ENCODE results near the gene PTGER1. TPM values are rescaled to one million over a fixed set of nuclear protein-coding genes. Genes with fewer than 3 reads are reported as not detected.
A peak's percentile ranks its signal among the peaks of the same experiment; 100 is the strongest.
"Not testable (repeated sequence)": the region's sequence is repeated elsewhere in the genome, so short reads cannot be mapped to it uniquely, and the experiment has no call there.

The PTGER1 gene
- polyA plus RNA-seq, 4 donors: 0.37 to 0.64 TPM; not detected in 2

- no peaks in the 10 kb centered on the region for H3K9me3 ChIP-seq (ENCODE audit: control insufficient read depth in 2 of 2, insufficient read depth in 1 of 2, low read depth in 1 of 2, low read length in 1 of 2)
- H3K27me3 ChIP-seq (ENCODE audit: control insufficient read depth in 3 of 3, insufficient read depth in 3 of 3, low read length in 3 of 3): no peaks in the 10 kb centered on the region
- peaks cover 0 to 16% (median 0%) of the 10 kb centered on the region in 3 donors for H3K4me1 ChIP-seq (ENCODE audit: control insufficient read depth in 3 of 3, insufficient read depth in 2 of 3, low read depth in 1 of 3, low read length in 2 of 3)
- peak; percentile 55 to 86 for DNase-seq
- WGBS, 3 donors: 41 to 44% (median 42%) methylated on average over 19 of the region's 19 CpGs
- FAIRE-seq: no peak
- H3K36me3 ChIP-seq (ENCODE audit: control insufficient read depth in 3 of 3, insufficient read depth in 2 of 3, low read depth in 1 of 3, low read length in 3 of 3): no peaks in the 10 kb centered on the region
- peak overlapping the region in 2 of 3 donors; percentile 64 to 90 for H3K27ac ChIP-seq (ENCODE audit: low read depth in 1 of 3, low read length in 2 of 3)
- H3K4me3 ChIP-seq (ENCODE audit: low read depth in 1 of 3, low read length in 3 of 3): no peak overlapping the region
These were observed 30.5 kb upstream of the PTGER1 start for GRCh38 chr19:14505488-14506239.

GRCh38 chr19:14504575-14504974 is 29.4 kb upstream of the PTGER1 start:
- 84 to 93% (median 88%) methylated on average over 8 of the region's 8 CpGs for WGBS, 3 donors
- not testable (repeated sequence) for H3K4me3 ChIP-seq (ENCODE audit: low read depth in 1 of 3, low read length in 3 of 3); H3K9me3 ChIP-seq (ENCODE audit: control insufficient read depth in 2 of 2, insufficient read depth in 1 of 2, low read depth in 1 of 2, low read length in 1 of 2); H3K27ac ChIP-seq (ENCODE audit: low read depth in 1 of 3, low read length in 2 of 3); H3K36me3 ChIP-seq (ENCODE audit: control insufficient read depth in 3 of 3, insufficient read depth in 2 of 3, low read depth in 1 of 3, low read length in 3 of 3); DNase-seq; FAIRE-seq; H3K27me3 ChIP-seq (ENCODE audit: control insufficient read depth in 3 of 3, insufficient read depth in 3 of 3, low read length in 3 of 3)
- peaks cover 0 to 16% (median 0%) of the 10 kb centered on the region in 3 donors for H3K4me1 ChIP-seq (ENCODE audit: control insufficient read depth in 3 of 3, insufficient read depth in 2 of 3, low read depth in 1 of 3, low read length in 2 of 3)

- no peaks in the 10 kb centered on the region for H3K36me3 ChIP-seq (ENCODE audit: control insufficient read depth in 3 of 3, insufficient read depth in 2 of 3, low read depth in 1 of 3, low read length in 3 of 3)
- no peaks in the 10 kb centered on the region for H3K9me3 ChIP-seq (ENCODE audit: control insufficient read depth in 2 of 2, insufficient read depth in 1 of 2, low read depth in 1 of 2, low read length in 1 of 2)
- DNase-seq (no peak), FAIRE-seq (no peak)
- H3K4me1 ChIP-seq (ENCODE audit: control insufficient read depth in 3 of 3, insufficient read depth in 2 of 3, low read depth in 1 of 3, low read length in 2 of 3): peaks cover 0 to 16% (median 0%) of the 10 kb centered on the region in 3 donors
- no peak overlapping the region for H3K27ac ChIP-seq (ENCODE audit: low read depth in 1 of 3, low read length in 2 of 3)
- WGBS, 3 donors: 76 to 89% (median 81%) methylated on average over 1 of the region's 1 CpG
- no peak overlapping the region for H3K4me3 ChIP-seq (ENCODE audit: low read depth in 1 of 3, low read length in 3 of 3)
- no peaks in the 10 kb centered on the region for H3K27me3 ChIP-seq (ENCODE audit: control insufficient read depth in 3 of 3, insufficient read depth in 3 of 3, low read length in 3 of 3)
These were observed 28.1 kb upstream of the PTGER1 start for GRCh38 chr19:14503285-14503684.

GRCh38 chr19:14502334-14503092 is 27.4 kb upstream of the PTGER1 start:
- Histone ChIP-seq H3K27me3 (ENCODE audit: control insufficient read depth in 3 of 3, insufficient read depth in 3 of 3, low read length in 3 of 3) (no peaks in the 10 kb centered on the region), H3K27ac (ENCODE audit: low read depth in 1 of 3, low read length in 2 of 3) (no peak overlapping the region), H3K4me3 (ENCODE audit: low read depth in 1 of 3, low read length in 3 of 3) (no peak overlapping the region), H3K36me3 (ENCODE audit: control insufficient read depth in 3 of 3, insufficient read depth in 2 of 3, low read depth in 1 of 3, low read length in 3 of 3) (no peaks in the 10 kb centered on the region), H3K4me1 (ENCODE audit: control insufficient read depth in 3 of 3, insufficient read depth in 2 of 3, low read depth in 1 of 3, low read length in 2 of 3) (peaks cover 0 to 18% (median 0%) of the 10 kb centered on the region in 3 donors), H3K9me3 (ENCODE audit: control insufficient read depth in 2 of 2, insufficient read depth in 1 of 2, low read depth in 1 of 2, low read length in 1 of 2) (no peaks in the 10 kb centered on the region)
- no peak for DNase-seq
- no peak for FAIRE-seq
- 76 to 81% (median 79%) methylated on average over 11 of the region's 11 CpGs for whole genome bisulfite sequencing, 3 donors

GRCh38 chr19:14497228-14497921 is 22.2 kb upstream of the PTGER1 start:
- Histone ChIP-seq H3K9me3 (ENCODE audit: control insufficient read depth in 2 of 2, insufficient read depth in 1 of 2, low read depth in 1 of 2, low read length in 1 of 2) (no peaks in the 10 kb centered on the region), H3K36me3 (ENCODE audit: control insufficient read depth in 3 of 3, insufficient read depth in 2 of 3, low read depth in 1 of 3, low read length in 3 of 3) (peaks cover 0 to 7% (median 0%) of the 10 kb centered on the region in 3 donors), H3K27ac (ENCODE audit: low read depth in 1 of 3, low read length in 2 of 3) (peak overlapping the region; percentile 7 to 82 (median 71)), H3K27me3 (ENCODE audit: control insufficient read depth in 3 of 3, insufficient read depth in 3 of 3, low read length in 3 of 3) (no peaks in the 10 kb centered on the region), H3K4me1 (ENCODE audit: control insufficient read depth in 3 of 3, insufficient read depth in 2 of 3, low read depth in 1 of 3, low read length in 2 of 3) (peaks cover 0 to 27% (median 8%) of the 10 kb centered on the region in 3 donors), H3K4me3 (ENCODE audit: low read depth in 1 of 3, low read length in 3 of 3) (no peak overlapping the region)
- FAIRE-seq: no peak
- 16 to 46% (median 34%) methylated on average over 6 of the region's 6 CpGs for WGBS, 3 donors
- DNase-seq: peak; percentile 64 to 71

GRCh38 chr19:14496834-14497227 is 21.7 kb upstream of the PTGER1 start:
- 28 to 49% (median 35%) methylated on average over 7 of the region's 7 CpGs for WGBS, 3 donors
- peak overlapping the region; percentile 7 to 82 (median 71) for H3K27ac ChIP-seq (ENCODE audit: low read depth in 1 of 3, low read length in 2 of 3)
- no peak for FAIRE-seq
- no peaks in the 10 kb centered on the region for H3K9me3 ChIP-seq (ENCODE audit: control insufficient read depth in 2 of 2, insufficient read depth in 1 of 2, low read depth in 1 of 2, low read length in 1 of 2)
- H3K36me3 ChIP-seq (ENCODE audit: control insufficient read depth in 3 of 3, insufficient read depth in 2 of 3, low read depth in 1 of 3, low read length in 3 of 3): peaks cover 0 to 11% (median 0%) of the 10 kb centered on the region in 3 donors
- H3K27me3 ChIP-seq (ENCODE audit: control insufficient read depth in 3 of 3, insufficient read depth in 3 of 3, low read length in 3 of 3): no peaks in the 10 kb centered on the region
- peak overlapping the region in 2 of 3 donors; percentile 36 to 98 for H3K4me3 ChIP-seq (ENCODE audit: low read depth in 1 of 3, low read length in 3 of 3)
- no peak for DNase-seq
- H3K4me1 ChIP-seq (ENCODE audit: control insufficient read depth in 3 of 3, insufficient read depth in 2 of 3, low read depth in 1 of 3, low read length in 2 of 3): peaks cover 0 to 27% (median 8%) of the 10 kb centered on the region in 3 donors

GRCh38 chr19:14496029-14496833 is 21.1 kb upstream of the PTGER1 start, which contains the start of gene GIPC1:
TSS of gene GIPC1 (minus strand) at chr19:14496127. CDS start at chr19:14482976, 13,151 bp downstream.
- peak within 1 kb of the TSS; percentile 68 to 88 (median 71) for H3K27ac ChIP-seq (ENCODE audit: low read depth in 1 of 3, low read length in 2 of 3)
- no peaks in the 10 kb centered on the region for H3K27me3 ChIP-seq (ENCODE audit: control insufficient read depth in 3 of 3, insufficient read depth in 3 of 3, low read length in 3 of 3)
- FAIRE-seq: no peak
- peaks cover 0 to 27% (median 8%) of the 10 kb centered on the region in 3 donors for H3K4me1 ChIP-seq (ENCODE audit: control insufficient read depth in 3 of 3, insufficient read depth in 2 of 3, low read depth in 1 of 3, low read length in 2 of 3)
- DNase-seq: peak; percentile 97 to 99
- H3K9me3 ChIP-seq (ENCODE audit: control insufficient read depth in 2 of 2, insufficient read depth in 1 of 2, low read depth in 1 of 2, low read length in 1 of 2): no peaks in the 10 kb centered on the region
- peaks cover 0 to 17% (median 2%) of the 10 kb centered on the region in 3 donors for H3K36me3 ChIP-seq (ENCODE audit: control insufficient read depth in 3 of 3, insufficient read depth in 2 of 3, low read depth in 1 of 3, low read length in 3 of 3)
- peak within 1 kb of the TSS; percentile 76 to 98 (median 92) for H3K4me3 ChIP-seq (ENCODE audit: low read depth in 1 of 3, low read length in 3 of 3)
- 2 to 4% (median 4%) methylated on average over 54 to 71 of the region's 71 CpGs for WGBS, 3 donors

Measured in small intestine (tissue), 7 donors.